ENCODE data around the gene AXIN1. TPM values are rescaled to one million over a fixed set of nuclear protein-coding genes. Genes with fewer than 3 reads are reported as not detected.

AXIN1 gene
- total and polyA plus RNA-seq, 2 donors (not counting 3 experiments of a cell fraction or from before 2014, with no cell fraction given) = 8.3 to 21.9 TPM

DNA sequence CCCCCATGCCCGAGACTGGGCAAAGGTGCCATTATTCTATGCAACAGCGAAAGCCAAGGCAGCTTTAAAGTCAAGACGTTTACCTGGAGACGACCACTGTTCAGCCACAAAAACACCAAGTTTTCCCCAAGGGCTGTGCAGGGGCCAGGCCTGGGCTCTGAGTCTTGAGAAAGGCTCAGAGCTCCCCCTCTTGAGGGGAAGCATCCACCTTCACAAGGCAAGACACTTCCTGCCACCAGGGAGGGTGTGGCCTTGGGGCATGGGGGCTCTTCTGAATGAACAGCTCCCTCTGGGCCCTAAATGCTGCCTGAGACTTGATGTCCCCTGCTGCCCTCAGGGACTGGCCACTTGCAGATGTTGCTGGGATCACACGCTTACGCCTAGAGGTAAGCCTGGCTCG, 43.0 kb downstream of the AXIN1 start:
- dilution Hi-C loops (cut with MboI; ENCODE audit: extremely low pct_ligation_motif_present, low sequenced_read_pairs) (no loop called here), intact Hi-C loops (cut with micrococcal nuclease) (no loop called here)
- Histone ChIP-seq H2AFZ (ENCODE audit: low read depth, low read length) (no peak overlapping the region), H3K27ac (ENCODE audit: insufficient read depth, low read depth, low read length) (no peak overlapping the region), H3K4me2 (ENCODE audit: insufficient read depth, low read length) (no peak overlapping the region), H4K20me1 (replicated peaks; ENCODE audit: control insufficient read depth, extremely low read depth, insufficient read depth, low read length) (no peaks in the 10 kb centered on the region), H3K4me1 (ENCODE audit: control insufficient read depth, extremely low read depth, insufficient read depth, low read length) (no peaks in the 10 kb centered on the region), H3K9me3 (replicated peaks; ENCODE audit: control insufficient read depth, insufficient read depth, low read length) (no peaks in the 10 kb centered on the region), H3K9ac (replicated peaks; ENCODE audit: extremely low read depth, insufficient read depth, low read length) (no peak overlapping the region), H3K36me3 (ENCODE audit: control insufficient read depth in 2 of 2, extremely low read depth in 1 of 2, insufficient read depth in 2 of 2, low read length in 2 of 2) (peaks cover 3 to 42% of the 10 kb centered on the region in 2 experiments), H3K4me3 (replicated peaks in 1 of 3; ENCODE audit: insufficient read depth in 1 of 3, low read depth in 1 of 3, low read length in 3 of 3) (no peak overlapping the region), H3K27me3 (ENCODE audit: control insufficient read depth in 2 of 2, insufficient read depth in 2 of 2, low read length in 2 of 2) (no peaks in the 10 kb centered on the region), H3K79me2 (ENCODE audit: control insufficient read depth, insufficient read depth, low read length) (no peaks in the 10 kb centered on the region), H3K9me1 (replicated peaks; ENCODE audit: control insufficient read depth, extremely low read depth, insufficient read depth, low read length) (no peaks in the 10 kb centered on the region)
- no peak for TF ChIP-seq POLR2A (IDR thresholded peaks at IDR 0.05; ENCODE audit: low read depth, low read length)
- TF ChIP-seq, protein P1, sequence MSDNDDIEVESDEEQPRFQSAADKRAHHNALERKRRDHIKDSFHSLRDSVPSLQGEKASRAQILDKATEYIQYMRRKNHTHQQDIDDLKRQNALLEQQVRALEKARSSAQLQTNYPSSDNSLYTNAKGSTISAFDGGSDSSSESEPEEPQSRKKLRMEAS (IDR thresholded peaks at IDR 0.05; ENCODE audit: insufficient read depth, insufficient read length) = no peak
- TF ChIP-seq FOS (IDR thresholded peaks at IDR 0.05; ENCODE audit: borderline replicate concordance, insufficient read depth, low read length) = no peak
- no peak for TF ChIP-seq EZH2 (IDR thresholded peaks at IDR 0.05; ENCODE audit: borderline replicate concordance, low read depth, low read length, severe bottlenecking)
- BruUV-seq (replicated peaks) = no TSS peak
- FAIRE-seq = no peak
- ChIA-PET POLR2A (no interaction called here), CTCF (no interaction called here)
- DNase-seq (ENCODE audit: low read depth, low spot score) = no peak

DNA sequence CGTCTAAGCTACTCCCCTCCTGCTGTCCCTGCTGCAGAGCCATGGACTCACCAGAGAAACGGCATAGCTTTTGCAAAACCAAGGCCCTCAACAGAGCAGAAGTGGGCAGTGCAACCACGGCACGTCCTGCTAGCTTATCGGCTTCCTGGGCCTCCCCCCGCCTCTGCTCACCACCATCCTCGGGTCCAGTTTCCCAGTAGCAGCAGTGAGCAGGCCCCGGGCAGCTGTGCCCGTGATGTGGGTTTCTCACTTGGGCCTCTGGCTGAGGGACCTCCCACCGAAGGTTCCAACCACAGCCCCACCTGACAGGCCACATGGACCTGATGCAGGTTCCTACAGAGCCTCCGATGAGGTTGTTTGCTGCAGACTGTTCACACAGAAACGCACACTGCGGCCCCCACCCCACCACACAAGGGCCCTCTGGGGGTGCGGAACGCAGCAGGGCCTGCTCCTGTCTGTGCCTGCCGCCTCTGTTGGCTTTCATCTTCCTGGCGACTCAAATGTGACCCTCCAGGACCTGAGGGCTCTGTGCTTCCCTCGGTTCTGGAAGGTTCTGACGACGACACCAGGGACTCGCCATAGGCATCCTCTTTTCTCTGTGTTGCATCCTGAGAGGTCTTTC, 44.7 kb downstream of the AXIN1 start:
- Histone ChIP-seq H3K4me3 (replicated peaks in 1 of 3; ENCODE audit: insufficient read depth in 1 of 3, low read depth in 1 of 3, low read length in 3 of 3) (no peak overlapping the region), H3K79me2 (ENCODE audit: control insufficient read depth, insufficient read depth, low read length) (no peaks in the 10 kb centered on the region), H3K9me3 (replicated peaks; ENCODE audit: control insufficient read depth, insufficient read depth, low read length) (no peaks in the 10 kb centered on the region), H3K27me3 (ENCODE audit: control insufficient read depth in 2 of 2, insufficient read depth in 2 of 2, low read length in 2 of 2) (no peaks in the 10 kb centered on the region), H3K4me1 (ENCODE audit: control insufficient read depth, extremely low read depth, insufficient read depth, low read length) (no peaks in the 10 kb centered on the region), H3K36me3 (ENCODE audit: control insufficient read depth in 2 of 2, extremely low read depth in 1 of 2, insufficient read depth in 2 of 2, low read length in 2 of 2) (peaks cover 3 to 34% of the 10 kb centered on the region in 2 experiments), H3K27ac (ENCODE audit: insufficient read depth, low read depth, low read length) (no peak overlapping the region), H3K9me1 (replicated peaks; ENCODE audit: control insufficient read depth, extremely low read depth, insufficient read depth, low read length) (no peaks in the 10 kb centered on the region), H3K4me2 (ENCODE audit: insufficient read depth, low read length) (no peak overlapping the region), H4K20me1 (replicated peaks; ENCODE audit: control insufficient read depth, extremely low read depth, insufficient read depth, low read length) (no peaks in the 10 kb centered on the region), H2AFZ (ENCODE audit: low read depth, low read length) (no peak overlapping the region), H3K9ac (replicated peaks; ENCODE audit: extremely low read depth, insufficient read depth, low read length) (no peak overlapping the region)
- FAIRE-seq (no peak), DNase-seq (ENCODE audit: low read depth, low spot score) (no peak)
- TF ChIP-seq MYC (IDR thresholded peaks at IDR 0.05; ENCODE audit: low read depth, low read length) = no peak
- TF ChIP-seq FOS (IDR thresholded peaks at IDR 0.05; ENCODE audit: borderline replicate concordance, insufficient read depth, low read length) = no peak
- TF ChIP-seq, protein P1 (IDR thresholded peaks at IDR 0.05; ENCODE audit: insufficient read depth, insufficient read length) = no peak
- TF ChIP-seq POLR2A (IDR thresholded peaks at IDR 0.05; ENCODE audit: low read depth, low read length) = no peak
- TF ChIP-seq, protein P2, sequence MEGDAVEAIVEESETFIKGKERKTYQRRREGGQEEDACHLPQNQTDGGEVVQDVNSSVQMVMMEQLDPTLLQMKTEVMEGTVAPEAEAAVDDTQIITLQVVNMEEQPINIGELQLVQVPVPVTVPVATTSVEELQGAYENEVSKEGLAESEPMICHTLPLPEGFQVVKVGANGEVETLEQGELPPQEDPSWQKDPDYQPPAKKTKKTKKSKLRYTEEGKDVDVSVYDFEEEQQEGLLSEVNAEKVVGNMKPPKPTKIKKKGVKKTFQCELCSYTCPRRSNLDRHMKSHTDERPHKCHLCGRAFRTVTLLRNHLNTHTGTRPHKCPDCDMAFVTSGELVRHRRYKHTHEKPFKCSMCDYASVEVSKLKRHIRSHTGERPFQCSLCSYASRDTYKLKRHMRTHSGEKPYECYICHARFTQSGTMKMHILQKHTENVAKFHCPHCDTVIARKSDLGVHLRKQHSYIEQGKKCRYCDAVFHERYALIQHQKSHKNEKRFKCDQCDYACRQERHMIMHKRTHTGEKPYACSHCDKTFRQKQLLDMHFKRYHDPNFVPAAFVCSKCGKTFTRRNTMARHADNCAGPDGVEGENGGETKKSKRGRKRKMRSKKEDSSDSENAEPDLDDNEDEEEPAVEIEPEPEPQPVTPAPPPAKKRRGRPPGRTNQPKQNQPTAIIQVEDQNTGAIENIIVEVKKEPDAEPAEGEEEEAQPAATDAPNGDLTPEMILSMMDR (IDR thresholded peaks at IDR 0.05; ENCODE audit: extremely low read depth in 1 of 2, insufficient read depth in 1 of 2, low read depth in 1 of 2, low read length in 2 of 2) = no peak
- TF ChIP-seq JUN (IDR thresholded peaks at IDR 0.05; ENCODE audit: borderline replicate concordance, insufficient read depth, insufficient read length, low read depth) = no peak
- TF ChIP-seq GATA2 (IDR thresholded peaks at IDR 0.05; ENCODE audit: insufficient read depth, insufficient read length, low read depth, low read length) = no peak
- no peak for TF ChIP-seq EZH2 (IDR thresholded peaks at IDR 0.05; ENCODE audit: borderline replicate concordance, low read depth, low read length, severe bottlenecking)
- no peak for TF ChIP-seq POLR2AphosphoS5 (IDR thresholded peaks at IDR 0.05; ENCODE audit: insufficient read depth, low read depth, low read length)
- BruUV-seq (replicated peaks) = no TSS peak
- dilution Hi-C loops (cut with MboI; ENCODE audit: extremely low pct_ligation_motif_present, low sequenced_read_pairs) (no loop called here), intact Hi-C loops (cut with micrococcal nuclease) (no loop called here)
- POLR2A ChIA-PET = no interaction called here
- CTCF ChIA-PET = interaction anchor here (1.6 kb wide), 1 partner anchor 14 kb away, joined by 3 read pairs; no protein-coding TSS in a partner anchor

All from endothelial cell of umbilical vein (primary cell).